Breast epithelium (tissue), 4 donors: ENCODE data around the gene GAS6. TPM values are rescaled to one million over a fixed set of nuclear protein-coding genes. Genes with fewer than 3 reads are reported as not detected.
A peak's percentile ranks its signal among the peaks of the same experiment; 100 is the strongest.

Source experiments
- DNase-seq, 2 donors: peaks; one replicate each; pipeline ENCODE4 v3.0.0-alpha.2; 2019; ENCODE audit warnings: low spot score in 2 of 2
- H3K27ac ChIP-seq, 2 donors: fragments of 200-600 bp; sonication (generic) in 1 of 2; one replicate each; pipeline ENCODE4 v1.5.1; 2016 to 2019; ENCODE audit warnings: mild to moderate bottlenecking in 1 of 2
- H3K27me3 ChIP-seq, 2 donors: fragments of 200-600 bp; sonication (generic) in 1 of 2; one replicate each; pipeline versions ENCODE4 v1.5.1 to v1.6.0; 2017 to 2019; ENCODE audit warnings: control low read depth in 1 of 2, mild to moderate bottlenecking in 1 of 2
- H3K36me3 ChIP-seq: fragments of 200-600 bp; one replicate; pipeline ENCODE4 v1.5.1; 2019
- H3K4me1 ChIP-seq, 2 donors: fragments of 200-600 bp; sonication (generic); one replicate each; pipeline ENCODE4 v1.5.1; 2016 to 2019; ENCODE audit warnings: control low read depth in 1 of 2
- H3K4me3 ChIP-seq, 3 donors: fragments of 200-600 bp; sonication (generic); 1 replicate in 2 of 3; 2 replicates in 1 of 3; pipeline ENCODE4 v1.5.1; 2016 to 2019; ENCODE audit warnings: mild to moderate bottlenecking in 3 of 3, moderate library complexity in 2 of 3
- H3K9me3 ChIP-seq, 2 donors: fragments of 200-600 bp; sonication (generic) in 1 of 2; one replicate each; pipeline ENCODE4 v1.5.1; 2016 to 2019; ENCODE audit warnings: control low read depth in 1 of 2
- CTCF ChIP-seq, 3 donors: fragments of 450-650 bp; IDR thresholded peaks; one replicate each; pipeline ENCODE4 v1.5.1; 2016 to 2017; ENCODE audit warnings: antibody characterized with exemption in 3 of 3, mild to moderate bottlenecking in 3 of 3, moderate library complexity in 3 of 3
- POLR2A ChIP-seq: fragments of 450-650 bp; IDR thresholded peaks from one replicate; pipeline ENCODE4 v1.6.1; 2016; ENCODE audit warnings: antibody characterized with exemption, mild to moderate bottlenecking, moderate library complexity
- POLR2AphosphoS5 ChIP-seq, 3 donors: sonication (generic); formaldehyde crosslinking; IDR thresholded peaks; one replicate each; pipeline ENCODE4 v1.6.1; 2017; ENCODE audit warnings: antibody characterized with exemption in 3 of 3
- intact Hi-C: fragments of 100-400 bp; cut with DNase I; formaldehyde crosslinking; loops from one replicate; pipeline ENCODE4 v1.15.1; 2023; ENCODE audit warnings: low total_unique reads
- total RNA-seq, 3 donors: library from RNA; depleted of rRNA; stranded (reverse); fragments of >200 nt; gene quantifications; one replicate each; pipeline ENCODE4 v1.1.0, GENCODE V29; 2016

The GAS6 gene
- total RNA-seq, 3 donors from 2014 or later: 85.9 to 146 (median 103) TPM

GRCh38 chr13:113822956-113823744 is 40.7 kb downstream of the GAS6 start:
- peaks cover 15 to 22% of the 10 kb centered on the region in 2 donors for H3K4me1 ChIP-seq
- no peak for TF ChIP-seq POLR2A
- no peak for TF ChIP-seq POLR2AphosphoS5 (IDR thresholded peaks at IDR 0.05)
- TF ChIP-seq CTCF (IDR thresholded peaks at IDR 0.05): no peak
- no peaks in the 10 kb centered on the region for H3K27me3 ChIP-seq
- H3K27ac ChIP-seq: no peak overlapping the region
- intact Hi-C loops: no loop called here
- H3K4me3 ChIP-seq: no peak overlapping the region
- H3K9me3 ChIP-seq: no peaks in the 10 kb centered on the region
- DNase-seq: no peak
- no peaks in the 10 kb centered on the region for H3K36me3 ChIP-seq

GRCh38 chr13:113822266-113822665 is 41.6 kb downstream of the GAS6 start:
- no peak for DNase-seq
- Histone ChIP-seq H3K4me3 (no peak overlapping the region), H3K36me3 (no peaks in the 10 kb centered on the region), H3K9me3 (no peaks in the 10 kb centered on the region), H3K27ac (peak overlapping the region in 1 of 2 donors; percentile 94), H3K27me3 (no peaks in the 10 kb centered on the region), H3K4me1 (peaks cover 15 to 26% of the 10 kb centered on the region in 2 donors)
- TF ChIP-seq POLR2AphosphoS5 (IDR thresholded peaks at IDR 0.05): no peak
- TF ChIP-seq CTCF (IDR thresholded peaks at IDR 0.05): no peak
- no peak for TF ChIP-seq POLR2A
- intact Hi-C loops: no loop called here

GRCh38 chr13:113821847-113822246 is 42.0 kb downstream of the GAS6 start:
- peak overlapping the region; percentile 90 to 94 for H3K27ac ChIP-seq
- no peak for DNase-seq
- intact Hi-C loops: no loop called here

GRCh38 chr13:113820813-113821651 is 42.8 kb downstream of the GAS6 start:
- no peaks in the 10 kb centered on the region for H3K36me3 ChIP-seq
- H3K27ac ChIP-seq: peak overlapping the region; percentile 90 to 94
- DNase-seq: peak; percentile 83 to 96
- peaks cover 15 to 36% of the 10 kb centered on the region in 2 donors for H3K4me1 ChIP-seq
- H3K27me3 ChIP-seq: no peaks in the 10 kb centered on the region
- intact Hi-C loops: no loop called here
- no peaks in the 10 kb centered on the region for H3K9me3 ChIP-seq
- peak overlapping the region; percentile 26 to 61 (median 35) for H3K4me3 ChIP-seq
- TF ChIP-seq CTCF (IDR thresholded peaks at IDR 0.05) (peak in 1 of 3 donors; percentile 10), POLR2AphosphoS5 (IDR thresholded peaks at IDR 0.05) (peak in 2 of 3 donors; percentile 70 to 74), POLR2A (no peak)

More at GRCh38 chr13:113821847-113822246, 42.0 kb downstream of the GAS6 start:
- Histone ChIP-seq H3K4me1 (peaks cover 15 to 31% of the 10 kb centered on the region in 2 donors), H3K36me3 (no peaks in the 10 kb centered on the region), H3K27me3 (no peaks in the 10 kb centered on the region), H3K4me3 (peak overlapping the region in 1 of 3 donors; percentile 61), H3K9me3 (no peaks in the 10 kb centered on the region)
- TF ChIP-seq POLR2A: no peak
- TF ChIP-seq POLR2AphosphoS5 (IDR thresholded peaks at IDR 0.05): no peak
- no peak for TF ChIP-seq CTCF (IDR thresholded peaks at IDR 0.05)
